Measurements from ENCODE around the gene AP5S1.
"Not testable (repeated sequence)": the region's sequence is repeated elsewhere in the genome, so short reads cannot be mapped to it uniquely, and the experiment has no call there.

The AP5S1 gene

GRCh38 chr20:3842348-3842930, 22.1 kb downstream of the AP5S1 start:
- no peak overlapping the region for H3K27ac ChIP-seq
- TF ChIP-seq, protein P1, sequence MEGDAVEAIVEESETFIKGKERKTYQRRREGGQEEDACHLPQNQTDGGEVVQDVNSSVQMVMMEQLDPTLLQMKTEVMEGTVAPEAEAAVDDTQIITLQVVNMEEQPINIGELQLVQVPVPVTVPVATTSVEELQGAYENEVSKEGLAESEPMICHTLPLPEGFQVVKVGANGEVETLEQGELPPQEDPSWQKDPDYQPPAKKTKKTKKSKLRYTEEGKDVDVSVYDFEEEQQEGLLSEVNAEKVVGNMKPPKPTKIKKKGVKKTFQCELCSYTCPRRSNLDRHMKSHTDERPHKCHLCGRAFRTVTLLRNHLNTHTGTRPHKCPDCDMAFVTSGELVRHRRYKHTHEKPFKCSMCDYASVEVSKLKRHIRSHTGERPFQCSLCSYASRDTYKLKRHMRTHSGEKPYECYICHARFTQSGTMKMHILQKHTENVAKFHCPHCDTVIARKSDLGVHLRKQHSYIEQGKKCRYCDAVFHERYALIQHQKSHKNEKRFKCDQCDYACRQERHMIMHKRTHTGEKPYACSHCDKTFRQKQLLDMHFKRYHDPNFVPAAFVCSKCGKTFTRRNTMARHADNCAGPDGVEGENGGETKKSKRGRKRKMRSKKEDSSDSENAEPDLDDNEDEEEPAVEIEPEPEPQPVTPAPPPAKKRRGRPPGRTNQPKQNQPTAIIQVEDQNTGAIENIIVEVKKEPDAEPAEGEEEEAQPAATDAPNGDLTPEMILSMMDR (conservative IDR thresholded peaks at IDR 0.05): no peak

GRCh38 chr20:3843490-3843889, 23.1 kb downstream of the AP5S1 start:
- TF ChIP-seq, protein P1 (conservative IDR thresholded peaks at IDR 0.05): no peak
- H3K27ac ChIP-seq: no peak overlapping the region

DNA sequence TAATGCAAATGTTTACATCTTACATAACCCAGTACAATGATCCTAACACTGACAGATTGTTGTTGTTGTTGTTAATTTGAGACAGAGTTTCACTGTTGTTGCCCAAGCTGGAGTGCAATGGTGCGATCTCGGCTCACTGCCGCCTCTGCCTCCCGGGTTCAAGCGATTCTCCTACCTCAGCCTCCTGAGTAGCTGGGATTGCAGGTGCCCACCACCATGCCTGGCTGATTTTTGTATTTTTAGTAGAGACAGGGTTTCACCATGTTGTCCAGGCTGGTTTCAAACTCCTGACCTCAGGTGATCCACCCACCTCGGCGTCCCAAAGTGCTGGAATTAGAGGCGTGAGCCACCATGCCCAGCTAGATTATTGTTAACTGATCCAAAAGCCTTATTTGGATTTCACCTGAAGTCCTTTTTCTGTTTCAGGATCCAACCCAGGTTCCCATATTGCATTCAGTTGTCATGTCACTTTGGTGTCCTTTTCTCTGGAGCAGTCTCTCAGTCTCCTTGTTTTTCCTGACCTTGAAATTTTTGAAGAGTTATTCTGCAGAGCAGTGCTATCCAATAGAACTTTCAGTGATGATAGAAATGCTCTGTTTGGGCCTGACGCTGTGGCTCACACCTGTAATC, 23.8 kb downstream of the AP5S1 start:
- not testable (repeated sequence) for H3K27ac ChIP-seq

DNA sequence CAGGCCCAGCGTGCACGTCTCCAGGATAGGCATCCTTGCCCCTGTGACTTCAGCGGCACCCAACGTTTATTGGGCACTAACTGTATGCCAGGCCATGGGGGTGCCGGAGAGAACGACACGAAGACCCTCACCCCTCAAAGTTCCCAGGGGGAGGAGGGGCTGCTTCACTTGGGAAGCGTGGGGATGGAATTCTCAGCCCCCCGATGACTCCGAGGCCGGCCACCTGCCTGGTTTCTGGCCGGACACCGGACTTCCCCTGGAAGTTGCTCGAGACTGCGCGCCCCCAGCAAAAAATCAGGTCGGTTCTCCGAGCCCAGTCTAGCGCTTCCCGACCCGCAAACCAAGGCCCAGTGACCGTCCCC, 26.0 kb downstream of the AP5S1 start:
- TF ChIP-seq, protein P1 (conservative IDR thresholded peaks at IDR 0.05): no peak
- H3K27ac ChIP-seq: peak overlapping the region; percentile 93

GRCh38 chr20:3846740-3847428, 26.5 kb downstream of the AP5S1 start, which contains the start of gene MAVS:
Gene MAVS (plus strand): TSS chr20:3846834. CDS start chr20:3854625, 7,791 bp downstream.
- TF ChIP-seq, protein P1 (conservative IDR thresholded peaks at IDR 0.05): no peak; the same call in 1 of the 2 replicates
- H3K27ac ChIP-seq: peak within 1 kb of the TSS; percentile 93

GRCh38 chr20:3847429-3847940, 27.1 kb downstream of the AP5S1 start:
- H3K27ac ChIP-seq: peak overlapping the region; percentile 93
- TF ChIP-seq, protein P1 (conservative IDR thresholded peaks at IDR 0.05): no peak

- TF ChIP-seq, protein P1 (conservative IDR thresholded peaks at IDR 0.05): no peak
These were observed 28.2 kb downstream of the AP5S1 start for GRCh38 chr20:3848565-3848964.

More at GRCh38 chr20:3848565-3848964, 28.2 kb downstream of the AP5S1 start:
- H3K27ac ChIP-seq: no peak overlapping the region; the same call in 1 of the 2 replicates
